GM21576 (cell line): Measurements from ENCODE around the gene VANGL2.
A peak's percentile ranks its signal among the peaks of the same experiment; 100 is the strongest.

Experiments
- ATAC-seq: cut with Tn5 transposase; IDR thresholded peaks from one replicate; pipeline ENCODE4 v1.9.1; 2021; ENCODE audit warnings: mild to moderate bottlenecking, moderate library complexity; ENCODE audit not compliant: unreplicated experiment

VANGL2 gene

DNA sequence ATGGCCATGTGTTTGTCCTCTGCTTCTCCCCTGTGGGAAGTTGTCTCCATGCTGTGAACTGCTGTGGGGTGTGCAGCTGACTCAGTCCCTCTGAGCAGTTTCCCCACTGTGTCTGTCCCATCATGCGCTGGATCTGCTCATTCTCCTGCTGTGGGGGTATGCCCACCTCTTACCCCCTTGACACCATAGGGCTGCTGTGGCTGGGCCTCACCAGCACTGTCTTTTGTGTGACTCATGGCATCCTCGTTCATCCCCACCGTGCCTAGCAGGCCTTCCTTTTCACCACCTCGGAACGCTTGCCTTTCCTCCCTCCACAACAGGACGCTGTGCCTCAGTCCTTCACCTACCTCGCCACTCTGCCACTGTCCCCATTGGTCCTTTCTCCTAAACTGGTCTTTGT is 27.3 kb downstream of the VANGL2 start:
- ATAC-seq = no peak

DNA sequence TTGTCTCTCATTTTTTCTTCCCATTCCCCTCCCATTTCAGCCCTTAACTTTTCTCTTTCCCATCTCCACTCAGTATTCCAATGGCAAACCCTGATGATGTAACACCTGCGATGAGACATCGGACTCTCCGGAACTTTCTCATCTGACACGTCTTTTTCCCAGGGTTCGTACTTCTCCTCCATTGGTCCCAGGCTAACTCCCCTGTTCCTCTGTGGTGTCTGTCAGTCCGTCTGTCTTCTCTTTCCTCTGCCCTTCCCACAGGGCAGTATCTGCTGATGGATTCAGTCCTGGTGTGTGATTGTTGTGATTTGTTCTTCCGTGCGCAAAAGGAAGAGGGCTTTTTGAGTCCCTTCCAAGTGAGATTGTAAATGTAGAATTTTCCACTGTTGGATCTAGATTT is 27.7 kb downstream of the VANGL2 start:
- ATAC-seq = no peak

DNA sequence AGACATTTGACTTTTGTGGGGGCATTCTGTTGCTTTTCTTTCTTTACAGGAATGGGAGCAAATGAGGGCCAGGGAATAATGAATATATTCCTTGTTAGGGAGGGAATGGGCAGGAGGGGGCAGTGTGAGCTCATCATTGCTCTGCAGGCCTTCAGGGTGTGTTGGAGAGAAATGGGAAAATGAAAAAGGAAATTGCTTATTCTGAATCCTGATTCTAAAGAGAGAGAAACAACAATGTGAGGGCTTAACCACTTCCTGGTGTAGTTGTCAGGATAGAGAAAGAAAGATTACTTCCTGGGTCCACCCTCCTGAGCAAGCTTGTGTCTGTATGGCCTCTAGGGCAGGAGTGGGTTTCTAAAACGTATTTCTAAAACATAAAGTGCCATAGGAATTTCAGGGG is 28.3 kb downstream of the VANGL2 start:
- ATAC-seq = peak; percentile 22

DNA sequence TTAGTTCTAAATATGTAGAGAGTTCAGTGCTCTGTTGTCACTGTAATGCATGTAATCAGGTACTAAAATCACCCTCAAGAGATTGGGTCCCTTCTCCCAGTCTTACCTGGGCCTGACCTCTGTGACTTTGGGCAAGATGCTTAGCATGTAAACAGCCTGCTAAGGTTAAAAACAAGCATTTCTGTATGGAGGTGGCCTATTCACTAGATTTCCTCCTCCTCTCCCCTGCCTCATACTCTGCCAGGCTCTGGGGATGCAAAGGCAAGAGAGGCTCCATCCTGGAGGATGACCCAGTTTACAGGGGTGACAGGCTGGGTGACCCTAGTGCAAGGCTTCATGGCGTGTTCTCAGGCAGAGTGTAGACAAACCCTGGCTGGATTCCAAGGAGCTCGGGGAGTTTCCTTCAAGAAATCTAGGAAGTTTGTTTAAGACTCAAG is 28.8 kb downstream of the VANGL2 start:
- ATAC-seq = peak; percentile 7

DNA sequence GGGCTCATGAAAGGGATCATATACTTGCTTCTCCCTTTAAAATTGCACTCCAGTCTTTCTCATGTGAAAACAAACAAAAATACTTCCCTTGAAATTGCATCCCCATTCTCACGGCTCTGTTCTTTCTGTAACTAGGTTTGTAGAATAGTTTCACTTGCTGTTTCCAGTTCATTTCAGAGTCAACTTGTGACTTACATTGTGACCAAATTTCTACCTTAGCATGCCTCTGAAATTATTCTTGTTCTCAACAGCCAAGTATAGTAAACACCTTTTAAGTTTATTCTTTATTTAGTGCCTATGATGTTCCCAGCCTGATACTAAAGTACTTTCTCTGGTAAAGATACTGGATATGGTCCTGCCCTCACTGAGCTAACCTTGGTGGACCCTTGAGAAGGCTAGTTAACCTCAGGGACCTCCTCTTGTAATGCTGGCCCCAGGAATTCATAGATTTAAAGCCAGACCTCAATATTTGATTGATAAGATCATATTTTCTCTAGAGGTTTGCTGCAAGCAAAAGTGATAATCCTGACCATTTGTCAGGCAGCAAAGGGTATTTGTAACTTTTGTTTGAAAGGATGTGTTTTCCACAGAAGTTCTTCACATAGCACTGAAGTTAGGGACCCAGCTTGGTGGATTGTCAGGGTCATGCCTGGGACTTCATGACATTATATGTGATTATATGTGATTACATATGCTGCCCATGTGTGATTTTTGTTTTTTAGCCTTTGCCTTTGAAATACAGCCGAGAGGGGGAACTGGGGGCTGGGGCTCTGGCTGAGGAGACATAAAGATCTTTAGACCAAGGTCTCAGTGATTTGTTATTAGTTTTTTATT is 29.6 kb downstream of the VANGL2 start:
- ATAC-seq = peak; percentile 47

DNA sequence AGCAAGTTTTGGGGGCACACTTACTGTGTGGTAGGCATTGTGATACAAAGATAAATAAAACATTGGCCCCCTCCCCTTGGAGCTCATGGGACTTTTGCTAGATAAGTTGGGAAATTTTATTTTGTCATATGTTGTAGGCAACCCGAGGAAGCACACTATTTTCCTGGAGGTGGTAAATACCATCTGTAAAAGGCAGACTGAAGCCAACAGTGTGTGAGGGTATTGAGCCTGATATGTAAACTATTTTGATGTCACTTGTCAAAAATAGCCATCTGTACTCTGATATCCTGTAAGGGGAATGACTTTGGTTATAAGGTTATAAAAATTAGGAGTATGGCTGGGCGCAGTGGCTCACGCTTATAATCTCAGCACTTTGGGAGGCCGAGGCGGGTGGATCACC is 30.6 kb downstream of the VANGL2 start:
- no peak for ATAC-seq

DNA sequence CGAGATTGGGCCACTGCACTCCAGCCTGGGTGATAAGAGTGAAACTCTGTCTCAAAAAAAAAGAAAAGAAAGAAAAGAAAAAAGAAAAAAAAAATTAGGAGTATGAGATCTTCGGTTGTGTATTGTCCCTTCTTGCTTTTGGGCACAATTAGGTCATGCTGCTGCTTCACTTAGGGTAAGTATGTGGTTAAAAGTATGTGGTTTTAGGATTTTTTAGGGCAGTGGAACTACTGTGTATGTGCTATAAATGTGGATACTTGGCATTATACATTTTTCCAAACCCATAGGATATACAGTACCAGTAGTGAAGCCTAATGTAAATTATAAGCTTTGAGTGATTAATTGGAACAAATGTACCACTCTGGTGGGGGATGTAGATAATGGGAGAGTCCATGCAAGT is 31.2 kb downstream of the VANGL2 start:
- no peak for ATAC-seq

DNA sequence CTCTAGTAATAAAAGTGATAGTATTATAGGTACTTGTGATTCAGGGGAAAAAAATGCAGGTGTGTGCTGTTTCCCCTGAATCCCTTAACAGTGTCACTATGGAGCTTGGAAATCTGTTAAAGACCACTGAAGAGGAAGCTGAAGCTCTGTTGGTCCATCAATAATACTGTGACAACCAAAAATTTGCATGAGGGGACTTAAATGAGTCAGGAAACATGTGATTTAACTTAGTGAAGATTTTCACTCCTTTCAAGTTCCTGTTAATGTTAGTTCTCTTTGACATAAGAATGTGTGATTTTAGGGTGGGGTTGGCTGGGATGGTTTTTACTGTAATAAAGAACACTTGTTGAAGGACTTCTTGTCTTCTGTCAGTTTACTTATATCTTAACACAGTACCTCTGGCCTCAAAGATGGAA is 32.0 kb downstream of the VANGL2 start:
- peak; percentile 41 for ATAC-seq

DNA sequence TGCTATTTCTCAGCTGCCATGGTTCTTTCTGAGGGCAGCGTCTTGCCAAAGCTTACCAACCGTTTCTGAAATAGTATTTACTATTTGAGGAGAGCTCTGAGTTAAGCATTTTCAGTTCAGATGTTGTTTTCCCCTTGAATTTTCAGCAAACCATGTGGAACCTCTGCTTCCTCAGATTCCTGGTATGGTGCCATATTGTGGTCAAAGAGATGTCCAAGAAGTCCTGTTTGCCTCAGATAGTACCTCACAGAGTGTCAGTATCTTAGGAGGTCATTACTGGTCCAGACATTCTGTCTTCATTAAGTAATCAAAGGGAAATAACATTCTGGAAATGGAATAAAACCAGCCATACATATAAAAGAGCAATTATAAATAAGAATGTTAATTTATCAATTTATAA is 36.6 kb downstream of the VANGL2 start:
- no peak for ATAC-seq

DNA sequence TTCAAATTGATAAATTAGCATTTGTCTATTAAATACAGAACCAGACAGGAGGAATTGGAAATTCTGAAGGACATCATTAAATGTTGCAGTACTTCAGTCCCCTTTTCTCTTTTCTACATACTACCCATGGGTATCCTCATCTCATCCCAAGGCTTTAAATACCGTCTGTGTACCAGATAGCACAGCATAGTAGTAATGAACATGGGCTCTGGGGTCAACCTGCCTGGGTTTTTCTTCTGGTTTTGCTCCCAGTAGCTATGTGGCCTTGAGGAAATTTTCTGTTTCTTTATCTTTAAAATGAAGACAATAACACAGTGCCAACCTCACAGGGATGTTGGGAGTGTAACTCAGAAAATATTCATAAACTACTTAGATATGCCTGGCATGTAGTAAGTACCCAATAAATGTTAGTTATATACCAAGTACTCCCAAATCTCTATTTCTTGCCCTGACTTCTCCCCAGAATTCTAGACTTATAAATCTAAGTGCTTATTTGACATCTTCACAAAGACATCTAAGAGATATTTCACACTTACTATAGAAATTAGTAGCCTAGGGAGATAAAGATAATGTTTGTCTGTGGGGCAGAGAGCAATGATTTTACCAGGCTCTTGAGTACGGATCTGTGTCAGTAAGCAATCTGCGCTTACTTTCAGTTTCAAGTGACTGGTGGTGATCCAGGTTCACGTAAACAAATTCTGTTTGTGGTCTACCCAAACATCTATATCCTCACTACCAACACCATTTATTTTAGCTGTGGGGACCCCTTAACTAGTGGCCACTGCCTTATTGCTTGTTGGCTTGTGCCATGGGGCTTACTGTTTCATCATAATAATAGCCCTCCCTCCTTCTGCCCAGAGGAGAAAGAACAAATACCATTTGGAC is 37.3 kb downstream of the VANGL2 start:
- ATAC-seq = peak; percentile 70

DNA sequence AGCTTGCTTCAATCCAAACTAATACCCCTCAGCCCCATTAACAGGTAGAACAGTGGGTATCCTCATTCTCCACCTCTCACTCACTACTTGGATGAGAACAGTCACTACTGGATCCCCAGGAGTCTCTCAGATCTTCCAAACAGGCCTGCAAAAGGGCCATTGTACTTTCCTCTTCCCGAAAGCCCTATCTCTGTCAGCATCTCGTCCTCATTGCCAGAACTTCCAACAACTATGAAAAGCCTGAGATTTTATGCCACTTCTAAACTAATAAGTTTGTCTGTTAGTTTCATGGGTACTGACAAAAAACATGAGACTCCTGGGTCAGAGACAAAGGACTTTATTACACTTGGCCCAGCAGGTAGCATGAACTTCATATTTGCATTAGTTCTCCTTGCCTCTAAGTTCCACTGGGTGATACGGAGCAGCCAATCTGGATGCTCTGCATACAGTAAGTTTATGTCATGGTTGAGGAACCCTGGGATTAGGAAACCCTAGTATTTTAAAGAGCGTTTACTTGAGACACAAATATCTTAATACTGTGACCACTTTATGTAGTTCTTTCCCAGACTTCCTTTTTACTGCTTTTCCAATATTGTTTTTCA is 38.1 kb downstream of the VANGL2 start:
- no peak for ATAC-seq

DNA sequence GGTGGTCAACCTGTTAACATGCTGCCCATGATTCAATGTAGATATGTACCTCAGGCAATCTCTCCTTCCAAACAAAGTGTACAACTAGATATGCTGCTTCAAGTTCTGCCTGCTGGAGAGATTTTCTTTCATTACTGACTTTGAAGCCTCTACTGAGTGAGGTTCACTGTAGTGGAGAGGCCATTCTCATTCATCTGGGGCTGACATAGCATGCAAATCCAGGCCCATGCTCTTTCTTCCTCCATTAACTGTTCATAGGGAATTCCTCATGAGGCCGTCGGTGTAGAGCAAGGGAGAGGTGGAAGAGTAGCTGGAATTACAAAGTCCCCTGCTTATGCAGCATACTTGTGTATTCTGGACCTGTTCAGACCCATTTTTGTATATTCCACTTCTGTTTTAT is 38.6 kb downstream of the VANGL2 start:
- no peak for ATAC-seq

DNA sequence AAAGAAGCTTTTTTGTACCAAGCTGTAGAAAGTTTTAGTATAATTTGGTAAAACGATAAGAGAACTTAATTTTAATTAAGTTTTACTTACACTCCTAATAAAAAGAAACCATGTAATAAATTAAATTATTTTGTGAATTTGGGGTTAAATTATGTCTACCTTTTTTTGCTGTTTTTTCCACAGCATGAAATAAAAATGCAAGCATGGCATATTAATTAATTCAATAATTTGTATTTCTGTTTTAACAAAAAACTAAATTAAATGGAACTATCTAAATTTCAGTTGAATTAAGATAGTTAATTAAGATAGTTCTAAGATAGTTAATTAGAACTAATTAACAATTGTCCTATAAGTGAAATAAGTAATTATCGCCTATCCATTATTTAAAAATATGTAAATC is 39.4 kb downstream of the VANGL2 start:
- no peak for ATAC-seq

DNA sequence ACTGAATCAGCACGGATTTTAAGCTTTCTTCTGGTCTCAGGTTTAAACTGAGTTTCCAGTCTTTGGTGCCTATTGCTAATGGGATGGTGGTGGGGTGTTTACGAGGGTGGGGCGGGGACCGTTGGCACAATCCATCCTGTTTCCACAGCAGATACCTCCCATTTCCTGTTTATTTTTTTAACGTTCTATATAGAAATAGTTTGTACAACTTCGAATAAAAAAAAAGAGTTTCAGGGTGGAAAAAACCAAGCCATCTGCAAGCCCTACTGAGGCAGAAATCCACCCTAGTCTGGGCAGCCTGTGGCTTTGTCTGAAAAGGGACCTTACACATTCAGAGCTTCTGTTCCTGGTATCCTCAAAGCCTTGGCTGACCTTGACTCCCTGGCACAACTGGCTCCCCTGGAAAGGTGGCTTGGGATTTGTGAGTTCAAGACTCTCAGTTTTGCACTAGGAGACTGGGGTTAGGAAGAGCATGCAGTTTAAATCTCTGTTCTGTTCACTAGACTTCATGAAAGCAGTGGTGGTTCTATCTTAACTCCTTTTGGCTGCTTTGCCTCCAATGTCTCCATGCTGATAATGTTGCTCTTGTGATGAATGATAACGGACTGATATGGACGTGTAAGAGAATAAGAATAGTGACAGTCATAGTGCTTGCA is 46.7 kb downstream of the VANGL2 start:
- no peak for ATAC-seq

DNA sequence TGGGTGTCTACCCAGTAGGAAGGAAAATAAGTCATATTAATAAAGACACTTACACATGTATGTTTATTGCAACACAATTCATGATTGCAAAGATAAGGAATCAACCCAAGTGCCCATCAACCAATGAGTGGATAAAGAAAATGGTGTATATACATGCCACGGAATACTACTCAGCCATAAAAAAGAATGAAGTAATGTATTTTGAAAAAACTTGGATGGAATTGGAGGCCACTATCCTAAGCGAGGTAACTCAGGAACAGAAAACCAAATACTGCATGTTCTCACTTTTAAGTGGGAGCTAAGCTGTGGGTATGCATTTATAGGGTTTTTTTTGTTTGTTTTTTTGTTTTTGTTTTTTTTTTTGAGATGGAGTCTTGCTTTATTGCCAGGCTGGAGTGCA is 49.1 kb downstream of the VANGL2 start:
- ATAC-seq = no peak

DNA sequence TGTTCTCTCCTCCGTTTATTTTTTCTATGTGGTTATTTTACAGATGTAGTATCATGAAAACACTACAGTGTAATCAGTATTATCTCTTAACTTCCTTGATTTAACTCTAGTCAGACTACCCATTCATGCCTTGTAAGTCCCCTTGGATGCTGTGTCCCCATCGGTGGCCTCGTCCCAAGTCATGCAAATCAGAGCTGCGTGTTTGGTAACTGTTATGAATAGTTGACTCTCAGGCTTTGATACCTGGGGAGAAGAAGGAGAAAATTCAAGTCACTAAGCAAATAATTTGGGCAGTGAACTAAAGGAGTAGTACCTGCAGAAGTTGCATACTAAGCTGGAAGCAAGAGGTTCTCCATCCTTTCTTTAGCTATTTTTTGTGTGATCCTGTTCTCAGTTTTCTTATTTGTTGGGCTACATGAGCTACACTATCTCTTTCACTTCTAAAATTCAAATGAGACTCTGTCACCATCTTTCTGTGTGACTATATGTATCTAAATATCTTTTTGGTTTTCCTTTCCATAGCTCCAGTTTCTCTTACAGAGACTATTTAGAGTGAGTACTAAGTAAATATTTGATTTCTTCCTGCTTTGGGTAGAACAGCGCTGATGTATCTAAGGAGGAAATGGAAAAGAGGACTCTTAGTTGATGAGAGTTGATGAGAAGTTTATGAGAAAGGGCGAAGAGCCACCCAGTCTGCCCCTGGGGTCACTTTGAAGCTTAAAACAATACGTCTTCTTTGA is 50.9 kb downstream of the VANGL2 start:
- peak; percentile 38 for ATAC-seq

DNA sequence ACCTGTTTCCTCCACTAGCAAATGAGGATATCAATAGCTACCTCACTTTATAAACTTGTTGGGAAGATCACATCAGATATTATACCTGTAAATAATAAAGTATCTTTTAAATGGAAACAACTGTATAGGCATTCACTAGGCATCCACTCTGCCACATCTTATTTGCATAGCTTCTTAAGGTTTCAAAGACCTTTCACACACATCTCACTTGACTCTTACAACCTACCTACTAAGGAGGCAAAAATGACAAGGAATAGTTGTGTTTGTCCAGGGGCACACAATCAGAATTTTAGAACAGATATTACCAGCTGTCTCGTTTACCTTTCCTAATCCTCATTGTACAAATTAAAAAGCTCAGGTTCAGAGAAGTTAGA is 51.5 kb downstream of the VANGL2 start:
- ATAC-seq = peak; percentile 43

DNA sequence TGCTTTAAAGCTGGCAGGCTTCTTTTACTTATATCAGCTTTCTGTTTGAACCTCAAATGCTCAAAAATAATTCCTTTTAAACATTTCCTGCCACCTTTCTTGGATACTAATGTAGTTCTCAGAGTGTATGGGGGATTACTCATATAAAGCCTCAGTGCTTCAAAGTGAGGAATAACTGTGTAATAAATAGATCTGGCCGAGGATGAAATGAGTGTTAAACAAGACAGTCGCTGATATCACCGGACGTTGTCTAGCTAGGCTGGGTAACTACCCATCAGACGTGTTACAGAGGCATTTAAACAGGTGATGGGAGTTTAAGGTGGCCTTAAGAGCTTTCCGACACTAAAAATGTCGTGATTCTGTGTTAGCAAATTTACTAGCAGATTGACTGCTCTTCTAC is 53.1 kb downstream of the VANGL2 start:
- no peak for ATAC-seq

DNA sequence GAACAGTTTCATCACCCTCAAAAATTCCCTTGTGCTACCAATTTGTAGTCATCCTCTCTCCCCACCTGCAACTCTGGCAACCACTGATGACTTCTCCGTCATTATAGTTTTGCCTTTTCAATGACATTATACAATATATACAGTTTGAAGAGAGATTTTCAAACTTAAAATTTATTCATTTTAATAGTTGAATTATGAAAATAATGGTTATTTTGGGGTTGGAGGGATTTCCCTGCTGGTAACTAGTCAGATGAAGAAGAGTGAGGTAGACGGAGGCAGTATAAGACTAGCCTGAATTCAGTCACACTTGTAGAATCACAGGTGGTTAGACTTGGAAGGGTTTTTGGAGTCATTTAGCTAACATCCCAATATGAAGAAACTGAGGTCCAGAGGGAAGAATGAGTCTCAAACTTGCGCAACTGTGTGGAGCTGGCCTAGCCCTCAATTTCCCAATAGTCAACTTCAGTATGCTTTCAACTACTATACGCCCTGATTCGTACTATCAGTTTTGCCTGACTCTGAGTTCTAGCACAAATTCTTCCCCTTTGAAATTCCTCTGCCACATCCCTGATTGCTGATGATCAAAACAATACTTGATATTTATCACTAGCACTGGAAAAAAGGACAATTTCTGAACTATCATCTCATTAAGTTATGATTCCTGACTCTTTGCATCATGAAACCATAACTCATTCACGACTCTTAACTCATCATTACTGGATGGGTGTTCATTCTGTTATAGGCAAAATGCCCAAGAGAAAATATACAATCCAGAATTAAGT is 54.2 kb downstream of the VANGL2 start:
- no peak for ATAC-seq

DNA sequence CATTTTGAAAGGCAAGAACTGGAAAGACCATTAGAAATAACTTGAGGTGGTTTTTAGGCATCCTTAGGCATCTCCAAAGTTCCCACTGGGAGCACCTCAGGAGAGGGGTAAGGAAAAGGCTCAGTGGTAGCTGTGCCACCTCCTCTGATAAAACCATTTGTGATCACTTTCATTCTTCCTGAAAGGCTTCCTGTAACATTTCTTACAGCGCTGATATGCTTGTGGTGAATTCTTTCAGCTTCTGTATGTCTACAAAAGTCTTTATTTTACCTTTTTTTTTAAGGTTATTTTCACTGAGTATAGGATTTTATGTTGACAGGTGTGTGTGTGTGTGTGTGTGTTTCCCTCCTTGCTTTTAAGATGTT is 54.8 kb downstream of the VANGL2 start:
- ATAC-seq = no peak
